GM18909 (cell line): ENCODE data around the gene OSBPL9.
A peak's percentile ranks its signal among the peaks of the same experiment; 100 is the strongest.

Source experiments
- ATAC-seq: cut with Tn5 transposase; IDR thresholded peaks from one replicate; pipeline ENCODE4 v1.9.1; 2021; ENCODE audit warnings: mild to moderate bottlenecking; ENCODE audit not compliant: unreplicated experiment, poor library complexity

The OSBPL9 gene

GRCh38 chr1:51616903-51617708 lies at the start of gene OSBPL9:
TSS of gene OSBPL9 (plus strand) at chr1:51617092. CDS start at chr1:51617111, 19 bp downstream.
- peak; percentile 95 for ATAC-seq

DNA sequence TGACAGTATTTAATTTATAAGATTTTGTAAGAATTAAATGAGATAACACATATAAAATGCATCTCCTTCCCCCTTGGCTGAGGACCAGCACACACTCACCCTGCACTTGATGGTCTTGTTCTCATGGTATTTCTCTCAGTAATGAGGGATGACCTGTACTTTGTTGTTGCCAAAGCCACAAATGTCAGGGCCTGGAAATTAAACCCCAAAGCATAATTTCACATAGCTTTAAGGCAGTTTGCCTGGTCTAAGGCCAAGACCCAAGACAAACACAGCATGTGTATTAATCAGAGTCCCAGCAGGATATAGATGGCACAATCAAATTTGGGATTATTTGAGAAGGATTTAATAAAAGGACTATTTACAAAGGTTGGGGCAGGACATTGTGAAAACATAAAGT lies 49.2 kb upstream of the OSBPL9 start:
- no peak for ATAC-seq

GRCh38 chr1:51568231-51568935 lies 48.5 kb upstream of the OSBPL9 start:
- ATAC-seq: no peak

- ATAC-seq: peak; percentile 84
These were observed 47.4 kb upstream of the OSBPL9 start for GRCh38 chr1:51569284-51570062.

DNA sequence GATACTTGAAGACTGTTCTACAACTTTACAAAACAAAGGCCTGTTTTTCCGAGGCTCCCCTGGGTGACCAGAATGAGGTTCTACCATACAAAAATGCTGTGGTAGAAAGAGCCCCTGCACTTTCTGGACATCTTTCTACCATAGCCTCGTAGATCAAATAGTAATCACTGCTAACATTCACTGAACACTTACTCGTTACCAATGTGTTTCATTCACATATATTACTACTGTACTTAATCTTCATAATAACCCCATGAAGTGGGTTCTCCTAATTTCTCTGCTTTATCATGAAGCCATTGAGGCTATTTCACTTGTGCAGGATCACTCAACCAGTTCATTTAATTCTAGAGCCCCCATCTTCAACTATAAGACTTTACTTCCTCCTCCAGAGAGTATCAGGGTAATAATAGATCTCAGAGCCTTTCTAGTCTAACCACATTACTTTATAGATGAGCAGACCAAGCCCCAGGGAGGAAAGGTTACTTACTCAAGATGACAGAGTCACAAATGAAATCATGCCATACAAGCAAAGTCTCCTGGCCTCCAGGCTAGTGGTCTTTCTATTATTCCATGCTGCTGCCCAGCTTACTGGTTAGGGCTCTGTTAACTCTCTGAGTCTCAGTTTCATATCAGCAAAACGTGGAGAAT lies 46.7 kb upstream of the OSBPL9 start:
- peak; percentile 44 for ATAC-seq

GRCh38 chr1:51572365-51572764 lies 44.5 kb upstream of the OSBPL9 start:
- no peak for ATAC-seq

GRCh38 chr1:51574796-51575195 lies 42.1 kb upstream of the OSBPL9 start:
- no peak for ATAC-seq

DNA sequence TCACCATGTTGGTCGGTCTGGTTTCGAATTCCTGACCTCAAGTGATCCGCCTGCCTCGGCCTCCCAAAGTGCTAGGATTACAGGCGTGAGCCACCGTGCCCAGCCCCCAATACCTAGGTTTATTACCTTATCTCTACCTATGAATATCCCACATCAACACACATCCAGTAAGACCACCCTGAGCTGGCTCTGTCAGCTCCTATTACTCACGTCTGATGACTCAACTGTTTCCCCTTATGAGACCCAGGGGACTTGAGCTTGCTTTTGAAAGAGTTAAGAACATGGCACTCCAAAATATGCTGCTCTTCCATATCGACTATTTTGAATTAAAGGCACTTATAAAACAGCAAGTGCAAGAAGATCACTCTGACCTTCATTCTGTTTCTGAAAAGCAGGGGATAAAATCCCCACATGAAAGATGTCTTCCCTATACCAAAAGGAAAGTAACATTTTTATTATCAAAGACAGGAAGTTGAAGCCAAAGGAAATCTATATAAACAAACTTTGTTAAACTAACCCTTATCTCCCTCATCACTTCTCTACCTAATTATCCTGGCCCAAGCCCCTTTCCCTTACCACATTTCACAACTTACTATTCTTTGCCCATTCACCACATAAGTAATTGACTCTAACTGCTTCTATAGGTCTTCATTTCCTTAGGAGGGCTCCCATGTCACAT lies 41.3 kb upstream of the OSBPL9 start:
- ATAC-seq: no peak

- peak; percentile 43 for ATAC-seq
These were observed 40.8 kb upstream of the OSBPL9 start for GRCh38 chr1:51576085-51576444.

DNA sequence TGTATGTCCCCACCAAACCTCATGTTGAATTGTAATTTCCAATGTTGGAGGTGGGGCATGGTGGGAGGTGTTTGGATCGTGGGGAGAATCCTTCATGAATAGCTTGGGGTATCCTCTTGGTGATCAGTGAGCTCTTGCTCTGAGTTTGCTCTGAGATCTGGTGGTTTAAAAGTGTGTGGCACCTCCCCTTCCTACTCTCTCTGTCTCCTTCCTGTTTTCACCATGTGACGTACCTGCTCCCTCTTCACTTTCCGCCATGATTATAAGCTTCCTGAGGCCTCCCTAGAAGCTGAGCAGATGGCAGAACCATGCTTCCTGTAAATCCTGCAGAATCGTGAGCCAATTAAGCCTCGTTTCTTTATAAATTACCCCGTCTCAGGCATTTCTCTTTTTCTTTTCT lies 40.0 kb upstream of the OSBPL9 start:
- no peak for ATAC-seq

DNA sequence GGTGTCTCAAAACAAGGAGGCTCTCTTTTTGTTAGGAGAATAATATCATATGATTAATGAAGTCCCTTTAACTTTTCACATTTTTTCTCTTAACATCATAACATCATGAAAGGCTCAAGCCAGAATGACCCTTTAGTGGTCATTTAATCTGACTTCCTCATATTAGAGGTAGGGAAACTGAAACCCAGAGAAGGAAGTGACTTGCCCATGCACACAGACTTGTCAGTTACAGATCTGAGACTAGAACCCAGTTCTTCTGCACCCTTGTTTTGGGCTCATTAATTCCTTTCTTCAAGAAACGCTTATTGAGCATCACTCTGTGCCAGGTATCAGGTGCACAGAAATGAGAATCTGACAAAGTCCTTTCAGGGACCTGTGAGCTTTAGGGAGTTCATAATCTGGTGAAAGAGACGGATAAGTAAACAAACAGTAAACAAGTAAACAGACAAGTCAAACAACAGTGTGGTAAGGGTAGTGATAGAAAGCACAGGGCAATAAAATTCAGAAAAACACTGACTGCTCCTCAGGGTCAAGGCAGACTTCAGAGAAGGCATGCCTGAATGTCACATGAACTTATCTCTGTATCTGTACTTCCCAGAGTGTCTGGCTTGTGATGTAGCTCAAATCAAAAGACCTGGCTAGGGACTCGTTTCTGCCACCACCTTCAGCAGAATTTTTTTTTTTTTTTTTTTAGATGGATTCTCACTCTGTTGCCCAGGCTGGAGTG lies 38.3 kb upstream of the OSBPL9 start:
- peak; percentile 91 for ATAC-seq

GRCh38 chr1:51581238-51581637 lies 35.7 kb upstream of the OSBPL9 start:
- no peak for ATAC-seq

- ATAC-seq: no peak
These were observed 33.4 kb upstream of the OSBPL9 start for GRCh38 chr1:51583532-51583931.

GRCh38 chr1:51584021-51584420 lies 32.9 kb upstream of the OSBPL9 start:
- ATAC-seq: no peak

DNA sequence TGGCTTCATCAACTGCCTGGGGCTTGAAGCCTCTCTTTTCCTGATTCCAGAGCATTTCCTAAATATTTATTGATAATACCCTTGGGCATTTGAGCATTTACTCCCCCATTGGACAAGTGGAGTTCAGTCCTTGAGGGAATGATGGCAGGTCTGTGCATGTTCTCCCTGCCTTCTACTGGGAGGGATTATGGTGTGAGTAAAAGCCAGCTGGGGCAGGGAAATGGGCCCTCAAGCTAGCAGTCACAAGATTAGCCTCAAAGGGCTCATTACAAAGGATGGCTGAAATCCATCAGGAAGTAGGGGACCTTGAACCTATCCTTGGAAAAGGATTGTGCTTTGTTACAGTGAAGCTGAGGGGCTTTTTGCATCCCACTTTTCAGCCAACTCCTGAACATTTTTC lies 24.2 kb upstream of the OSBPL9 start:
- no peak for ATAC-seq

DNA sequence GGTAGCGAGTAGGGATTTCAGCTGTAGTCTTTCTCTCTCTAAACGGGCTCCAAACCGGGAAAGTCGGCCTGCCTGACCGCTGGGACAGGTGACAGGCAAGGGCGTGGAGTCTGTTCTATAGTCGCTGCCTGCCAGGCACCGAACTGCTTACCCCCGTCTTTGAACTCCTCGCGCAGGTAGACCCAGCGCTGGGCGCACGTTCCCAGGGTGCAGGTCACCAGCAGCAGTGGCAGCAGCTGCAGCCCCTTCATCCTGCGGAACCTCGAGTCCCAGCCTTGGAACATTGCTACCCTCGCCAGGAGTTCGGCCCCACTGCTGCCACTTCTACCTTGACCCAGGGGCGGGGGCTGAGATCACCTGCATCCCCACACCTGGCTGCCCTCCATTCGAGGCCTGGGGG lies 22.2 kb upstream of the OSBPL9 start:
- ATAC-seq: no peak

DNA sequence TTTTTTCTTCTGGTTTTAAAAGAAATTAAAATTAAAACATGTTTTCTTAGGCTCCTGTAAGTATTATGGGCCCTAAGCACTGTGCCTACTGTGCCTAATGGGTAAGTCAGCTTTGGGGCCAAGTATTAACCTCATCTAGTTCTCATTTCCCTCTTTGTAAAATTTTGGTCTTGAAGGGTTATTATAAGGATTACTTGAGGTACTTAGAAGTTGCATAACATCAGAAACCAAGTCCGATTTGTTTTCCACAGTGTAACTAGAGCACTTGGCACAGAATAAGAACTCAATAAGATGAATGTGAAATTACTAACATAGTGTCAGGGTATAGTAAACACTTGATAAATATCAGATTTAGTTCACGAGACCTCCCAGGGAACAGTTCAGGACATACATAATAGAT lies 16.4 kb upstream of the OSBPL9 start:
- no peak for ATAC-seq

DNA sequence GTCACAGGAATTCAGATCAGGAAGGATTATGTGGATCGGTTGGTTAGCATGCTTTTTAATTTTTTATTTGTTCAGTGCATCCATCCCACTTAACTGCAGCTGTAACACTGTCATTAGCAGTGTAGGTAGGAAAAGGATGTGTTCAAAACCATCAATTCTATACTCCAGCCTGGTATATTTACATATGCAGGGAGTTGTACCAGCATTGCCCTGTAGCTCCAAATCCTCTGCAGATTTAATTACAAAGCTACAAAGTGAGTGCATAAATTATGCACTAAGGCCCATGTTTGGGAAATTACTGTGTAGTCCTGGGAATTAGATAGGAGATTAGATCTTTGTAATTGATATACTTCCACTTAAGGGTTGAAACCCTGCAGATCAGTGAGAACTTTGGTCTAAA lies 15.9 kb upstream of the OSBPL9 start:
- no peak for ATAC-seq

DNA sequence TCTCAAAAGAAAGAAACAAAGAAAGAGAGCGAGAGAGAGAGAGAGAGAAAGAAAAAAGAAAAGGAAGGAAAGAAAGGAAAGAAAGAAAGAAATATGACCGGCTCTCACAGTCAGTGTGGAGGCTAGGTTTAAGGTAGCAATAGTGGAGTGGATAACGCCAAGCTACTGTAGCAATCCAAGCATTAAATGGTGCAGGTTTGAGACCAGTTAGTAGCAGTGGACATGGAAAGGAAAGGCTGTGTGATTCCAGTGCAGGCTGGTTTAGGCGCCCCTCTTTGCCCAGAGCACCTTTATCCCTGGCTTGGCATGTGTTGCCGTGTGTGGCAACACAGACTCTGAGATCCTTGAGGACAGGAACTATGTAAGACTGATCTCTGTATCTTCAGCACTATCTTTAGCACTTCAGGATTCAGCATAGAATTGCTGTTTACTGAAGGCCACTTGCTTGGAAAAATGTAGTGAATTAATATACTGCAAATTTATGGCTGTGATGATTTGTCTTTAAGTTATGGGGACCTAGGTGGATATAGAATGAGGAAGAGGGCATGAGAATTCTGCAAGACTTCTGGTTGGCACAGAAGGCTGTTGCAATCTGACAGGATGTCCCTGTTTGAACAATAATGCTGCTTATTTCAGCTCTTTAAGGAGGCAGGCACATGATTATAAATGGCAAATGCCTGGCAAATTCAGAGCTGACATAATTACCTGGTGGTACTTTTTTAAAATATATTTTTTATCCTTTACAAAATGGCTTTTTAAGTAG lies 10.8 kb upstream of the OSBPL9 start:
- ATAC-seq: no peak
